IPS-18a (cell line): ENCODE measurements around the gene LCLAT1.
"Not testable (repeated sequence)": the region's sequence is repeated elsewhere in the genome, so short reads cannot be mapped to it uniquely, and the experiment has no call there.

Experiments
- H3K27ac ChIP-seq: one replicate; pipeline ENCODE4 v1.5.1; 2013; ENCODE audit warnings: low read length
- H3K27me3 ChIP-seq: one replicate; pipeline ENCODE4 v1.6.1; 2013; ENCODE audit warnings: mild to moderate bottlenecking, low read length; ENCODE audit not compliant: control insufficient read depth, insufficient read depth
- H3K36me3 ChIP-seq: one replicate; pipeline ENCODE4 v1.6.1; 2013; ENCODE audit warnings: low read depth, low read length; ENCODE audit not compliant: control insufficient read depth
- H3K4me1 ChIP-seq: one replicate; pipeline ENCODE4 v1.6.1; 2013; ENCODE audit warnings: low read depth, low read length; ENCODE audit not compliant: control insufficient read depth
- H3K4me3 ChIP-seq: one replicate; pipeline ENCODE4 v1.5.1; 2013; ENCODE audit warnings: low read length
- H3K9ac ChIP-seq: one replicate; pipeline ENCODE4 v1.6.1; 2013; ENCODE audit warnings: mild to moderate bottlenecking, low read length, moderate library complexity
- H3K9me3 ChIP-seq: one replicate; pipeline ENCODE4 v1.6.1; 2013; ENCODE audit warnings: low read depth, low read length; ENCODE audit not compliant: control insufficient read depth

Gene LCLAT1

GRCh38 chr2:30459140-30459539, 12.1 kb downstream of the LCLAT1 start:
- no peak overlapping the region for H3K4me3 ChIP-seq
- H3K36me3 ChIP-seq: no peaks in the 10 kb centered on the region
- H3K9ac ChIP-seq: no peak overlapping the region
- H3K4me1 ChIP-seq: peaks cover 25% of the 10 kb centered on the region
- H3K27me3 ChIP-seq: no peaks in the 10 kb centered on the region
- H3K27ac ChIP-seq: no peak overlapping the region
- no peaks in the 10 kb centered on the region for H3K9me3 ChIP-seq

- Histone ChIP-seq H3K4me3 (no peak overlapping the region), H3K27ac (no peak overlapping the region), H3K9ac (no peak overlapping the region), H3K36me3 (no peaks in the 10 kb centered on the region), H3K4me1 (peaks cover 23% of the 10 kb centered on the region), H3K27me3 (no peaks in the 10 kb centered on the region), H3K9me3 (no peaks in the 10 kb centered on the region)
Measured at GRCh38 chr2:30462131-30462857, 15.2 kb downstream of the LCLAT1 start.

- Histone ChIP-seq H3K36me3 (no peaks in the 10 kb centered on the region), H3K27me3 (no peaks in the 10 kb centered on the region), H3K27ac (no peak overlapping the region), H3K4me3 (no peak overlapping the region), H3K4me1 (peaks cover 14% of the 10 kb centered on the region), H3K9ac (no peak overlapping the region), H3K9me3 (no peaks in the 10 kb centered on the region)
Measured at GRCh38 chr2:30463535-30463934, 16.5 kb downstream of the LCLAT1 start.

GRCh38 chr2:30464544-30465170, 17.6 kb downstream of the LCLAT1 start:
- H3K27ac ChIP-seq: no peak overlapping the region
- no peaks in the 10 kb centered on the region for H3K36me3 ChIP-seq
- no peak overlapping the region for H3K4me3 ChIP-seq
- peaks cover 9% of the 10 kb centered on the region for H3K4me1 ChIP-seq
- H3K9ac ChIP-seq: no peak overlapping the region
- no peaks in the 10 kb centered on the region for H3K27me3 ChIP-seq
- H3K9me3 ChIP-seq: no peaks in the 10 kb centered on the region

GRCh38 chr2:30465171-30465545, 18.1 kb downstream of the LCLAT1 start:
- no peak overlapping the region for H3K4me3 ChIP-seq
- H3K9me3 ChIP-seq: no peaks in the 10 kb centered on the region
- peaks cover 9% of the 10 kb centered on the region for H3K4me1 ChIP-seq
- no peaks in the 10 kb centered on the region for H3K27me3 ChIP-seq
- H3K36me3 ChIP-seq: no peaks in the 10 kb centered on the region
- H3K9ac ChIP-seq: no peak overlapping the region
- H3K27ac ChIP-seq: no peak overlapping the region

- no peaks in the 10 kb centered on the region for H3K36me3 ChIP-seq
- no peaks in the 10 kb centered on the region for H3K9me3 ChIP-seq
- no peak overlapping the region for H3K27ac ChIP-seq
- no peak overlapping the region for H3K9ac ChIP-seq
- H3K4me1 ChIP-seq: peaks cover 9% of the 10 kb centered on the region
- H3K27me3 ChIP-seq: no peaks in the 10 kb centered on the region
- H3K4me3 ChIP-seq: no peak overlapping the region
Measured at GRCh38 chr2:30466216-30466615, 19.2 kb downstream of the LCLAT1 start.

GRCh38 chr2:30467062-30467826, 20.2 kb downstream of the LCLAT1 start:
- not testable (repeated sequence) for H3K36me3 ChIP-seq, H3K4me1 ChIP-seq, H3K4me3 ChIP-seq, H3K27ac ChIP-seq, H3K27me3 ChIP-seq, H3K9ac ChIP-seq, H3K9me3 ChIP-seq

GRCh38 chr2:30470426-30470825, 23.4 kb downstream of the LCLAT1 start:
- H3K9me3 ChIP-seq: no peaks in the 10 kb centered on the region
- H3K27ac ChIP-seq: no peak overlapping the region
- no peak overlapping the region for H3K9ac ChIP-seq
- no peaks in the 10 kb centered on the region for H3K36me3 ChIP-seq
- no peaks in the 10 kb centered on the region for H3K27me3 ChIP-seq
- H3K4me1 ChIP-seq: peaks cover 2% of the 10 kb centered on the region
- no peak overlapping the region for H3K4me3 ChIP-seq

- no peak overlapping the region for H3K4me3 ChIP-seq
- no peaks in the 10 kb centered on the region for H3K27me3 ChIP-seq
- H3K36me3 ChIP-seq: no peaks in the 10 kb centered on the region
- no peaks in the 10 kb centered on the region for H3K9me3 ChIP-seq
- H3K27ac ChIP-seq: no peak overlapping the region
- no peak overlapping the region for H3K9ac ChIP-seq
- H3K4me1 ChIP-seq: no peaks in the 10 kb centered on the region
Measured at GRCh38 chr2:30472326-30472725, 25.3 kb downstream of the LCLAT1 start.

GRCh38 chr2:30475542-30475941, 28.5 kb downstream of the LCLAT1 start:
- Histone ChIP-seq H3K9me3 (no peaks in the 10 kb centered on the region), H3K4me1 (no peaks in the 10 kb centered on the region), H3K27me3 (no peaks in the 10 kb centered on the region), H3K27ac (no peak overlapping the region), H3K36me3 (no peaks in the 10 kb centered on the region), H3K4me3 (no peak overlapping the region), H3K9ac (no peak overlapping the region)

GRCh38 chr2:30476636-30477035, 29.6 kb downstream of the LCLAT1 start:
- H3K27me3 ChIP-seq: no peaks in the 10 kb centered on the region

More at GRCh38 chr2:30476636-30477035, 29.6 kb downstream of the LCLAT1 start:
- no peak overlapping the region for H3K4me3 ChIP-seq
- H3K9ac ChIP-seq: no peak overlapping the region
- H3K4me1 ChIP-seq: no peaks in the 10 kb centered on the region
- H3K27ac ChIP-seq: no peak overlapping the region
- no peaks in the 10 kb centered on the region for H3K36me3 ChIP-seq
- H3K9me3 ChIP-seq: no peaks in the 10 kb centered on the region
